Neural cell (in vitro differentiated cells): ENCODE data around the gene ECM1. TPM values are rescaled to one million over a fixed set of nuclear protein-coding genes. Genes with fewer than 3 reads are reported as not detected.

Experiments used
- H2AFZ ChIP-seq: fragments of 200-600, 300-800 bp; sonication (generic), shearing (Covaris generic); 2 replicates; pipeline ENCODE4 v1.6.0; 2014; ENCODE audit warnings: low read depth, mild to moderate bottlenecking, antibody characterized with exemption, low read length, moderate library complexity
- H3F3A ChIP-seq: fragments of 200-600 bp; shearing (Covaris generic); 2 replicates; pipeline ENCODE4 v1.6.1; 2016; ENCODE audit warnings: mild to moderate bottlenecking, moderate library complexity, mixed read lengths, antibody characterized with exemption, low read length; ENCODE audit not compliant: insufficient read depth, poor library complexity, severe bottlenecking
- H3K27ac ChIP-seq: fragments of 200-600, 300-800 bp; sonication (generic), shearing (Covaris generic); 2 replicates; pipeline ENCODE4 v1.5.1; 2014; ENCODE audit warnings: mild to moderate bottlenecking, low read length, moderate library complexity
- H3K27me3 ChIP-seq: fragments of 300-800, 200-600 bp; sonication (generic), shearing (Covaris generic); 2 replicates; pipeline ENCODE4 v1.6.0; 2014; ENCODE audit warnings: mild to moderate bottlenecking, low read depth, low read length, moderate library complexity; ENCODE audit not compliant: insufficient read depth
- H3K36me3 ChIP-seq: fragments of 300-800, 200-600 bp; sonication (generic), shearing (Covaris generic); 2 replicates; pipeline ENCODE4 v1.5.1; 2014; ENCODE audit warnings: mild to moderate bottlenecking, antibody characterized with exemption, low read length, moderate library complexity; ENCODE audit not compliant: insufficient read depth
- H3K4me2 ChIP-seq: fragments of 300-800, 200-600 bp; sonication (generic), shearing (Covaris generic); 2 replicates; pipeline ENCODE4 v1.6.0; 2014; ENCODE audit warnings: mild to moderate bottlenecking, low read length
- H3K4me3 ChIP-seq: fragments of 300-800, 200-600 bp; sonication (generic), shearing (Covaris generic); 2 replicates; pipeline ENCODE4 v1.5.1; 2014; ENCODE audit warnings: mild to moderate bottlenecking, low read length, moderate library complexity
- H3K79me2 ChIP-seq: fragments of 200-600 bp; shearing (Covaris generic); replicated peaks from 2 replicates; pipeline ENCODE4 v1.6.0; 2014; ENCODE audit warnings: mild to moderate bottlenecking, low read length, moderate library complexity; ENCODE audit not compliant: insufficient read depth
- H3K9ac ChIP-seq: fragments of 300-800, 200-600 bp; sonication (generic), shearing (Covaris generic); 2 replicates; pipeline ENCODE4 v1.6.1; 2016; ENCODE audit warnings: mild to moderate bottlenecking, low read length, mixed read lengths
- H3K9me2 ChIP-seq: fragments of 200-600 bp; shearing (Covaris generic); 2 replicates; pipeline ENCODE4 v1.6.1; 2016; ENCODE audit warnings: mild to moderate bottlenecking, low read length, mixed read lengths; ENCODE audit not compliant: insufficient read depth
- H3K9me3 ChIP-seq: fragments of 200-600, 300-800 bp; sonication (generic), shearing (Covaris generic); 2 replicates; pipeline ENCODE4 v1.6.1; 2016; ENCODE audit warnings: mild to moderate bottlenecking, mixed run types, low read length, moderate library complexity, mixed read lengths
- H4K20me1 ChIP-seq: fragments of 200-600 bp; shearing (Covaris generic); 2 replicates; pipeline ENCODE4 v1.6.1; 2016; ENCODE audit warnings: mild to moderate bottlenecking, mixed run types; ENCODE audit not compliant: insufficient read depth
- CTCF ChIP-seq: fragments of 450-650 bp; IDR thresholded peaks from 2 replicates; pipeline ENCODE4 v1.5.1; 2014; ENCODE audit warnings: antibody characterized with exemption, mild to moderate bottlenecking, moderate library complexity; ENCODE audit not compliant: poor library complexity, severe bottlenecking
- EP300 ChIP-seq: fragments of 450-650 bp; conservative IDR thresholded peaks from 2 replicates; pipeline ENCODE4 v1.6.1; 2014; ENCODE audit warnings: antibody characterized with exemption, mild to moderate bottlenecking, moderate library complexity; ENCODE audit not compliant: poor library complexity, severe bottlenecking
- EZH2 ChIP-seq: fragments of 200-600, 300-800 bp; shearing (Covaris generic), sonication (generic); IDR thresholded peaks from 2 replicates; pipeline ENCODE4 v1.6.1; 2014; ENCODE audit warnings: antibody characterized with exemption, low read length, borderline replicate concordance, mild to moderate bottlenecking; ENCODE audit not compliant: insufficient read depth, poor library complexity, severe bottlenecking
- MXI1 ChIP-seq: fragments of 450-650 bp; conservative IDR thresholded peaks from 2 replicates; pipeline ENCODE4 v1.6.1; 2014; ENCODE audit warnings: antibody characterized with exemption, mild to moderate bottlenecking; ENCODE audit not compliant: poor library complexity, severe bottlenecking
- POLR2AphosphoS5 ChIP-seq: IDR thresholded peaks from 2 replicates; pipeline ENCODE4 v1.6.1; 2012
- RAD21 ChIP-seq: fragments of 450-650 bp; conservative IDR thresholded peaks from 2 replicates; pipeline ENCODE4 v1.6.1; 2014; ENCODE audit warnings: antibody characterized with exemption, mild to moderate bottlenecking, moderate library complexity
- REST ChIP-seq: IDR thresholded peaks from 2 replicates; pipeline ENCODE4 v1.6.1; 2012; ENCODE audit warnings: borderline replicate concordance
- SMC3 ChIP-seq: fragments of 450-650 bp; conservative IDR thresholded peaks from 2 replicates; pipeline ENCODE4 v1.6.1; 2014; ENCODE audit warnings: antibody characterized with exemption, mild to moderate bottlenecking, moderate library complexity; ENCODE audit not compliant: poor library complexity
- TAF1 ChIP-seq: IDR thresholded peaks from 2 replicates; pipeline ENCODE4 v1.6.1; 2012; ENCODE audit warnings: low read depth
- polyA plus RNA-seq: library from polyadenylated mRNA; depleted of rRNA; stranded (reverse); fragments of >200 nt; gene quantifications from 2 replicates; pipeline ENCODE4 v1.2.3, GENCODE V29; 2014

ECM1 gene
- polyA plus RNA-seq, 1 donor from 2014 or later = 2.3 TPM

- Histone ChIP-seq H3K4me2 (no peak overlapping the region), H3K27me3 (peaks cover 9% of the 10 kb centered on the region), H3K4me3 (no peak overlapping the region), H3K36me3 (no peaks in the 10 kb centered on the region), H3K27ac (no peak overlapping the region), H3F3A (no peaks in the 10 kb centered on the region), H3K79me2 (no peaks in the 10 kb centered on the region), H2AFZ (no peak overlapping the region), H3K9ac (no peak overlapping the region), H4K20me1 (no peaks in the 10 kb centered on the region), H3K9me2 (no peaks in the 10 kb centered on the region), H3K9me3 (no peaks in the 10 kb centered on the region)
- no peak for TF ChIP-seq EP300
- no peak for TF ChIP-seq SMC3
- no peak for TF ChIP-seq MXI1
- no peak for TF ChIP-seq EZH2
- TF ChIP-seq POLR2AphosphoS5 = no peak
- TF ChIP-seq CTCF = no peak
- TF ChIP-seq TAF1 = no peak
- no peak for TF ChIP-seq REST
- TF ChIP-seq RAD21 = no peak
These were observed 45.6 kb downstream of the ECM1 start for GRCh38 chr1:150553392-150554085.

DNA sequence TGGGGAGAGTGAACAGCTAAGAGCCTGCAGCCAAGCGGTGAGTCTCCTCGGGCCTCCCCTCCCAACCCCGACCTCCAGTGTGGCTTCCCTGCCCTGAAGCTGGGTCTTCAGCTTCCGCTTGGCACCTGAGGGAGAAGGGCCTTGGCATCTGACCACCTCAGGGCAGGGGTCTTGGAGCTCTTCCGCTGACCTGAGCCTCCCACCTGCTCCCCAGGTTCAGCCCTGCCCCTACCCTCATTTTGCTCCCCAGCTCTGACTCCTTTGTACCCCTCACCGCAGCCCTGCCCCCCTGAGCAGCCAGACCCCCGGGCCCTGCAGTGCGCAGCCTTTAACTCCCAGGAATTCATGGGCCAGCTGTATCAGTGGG, 46.2 kb downstream of the ECM1 start:
- no peak overlapping the region for H3K4me2 ChIP-seq
- H3K27ac ChIP-seq = no peak overlapping the region
- H3K9ac ChIP-seq = no peak overlapping the region
- H3K36me3 ChIP-seq = no peaks in the 10 kb centered on the region
- no peaks in the 10 kb centered on the region for H3K79me2 ChIP-seq
- H3K27me3 ChIP-seq = peaks cover 4% of the 10 kb centered on the region
- TF ChIP-seq REST (no peak), POLR2AphosphoS5 (no peak), TAF1 (no peak), EZH2 (no peak), EP300 (no peak), MXI1 (no peak), CTCF (no peak), SMC3 (no peak), RAD21 (no peak)
- no peak overlapping the region for H2AFZ ChIP-seq
- no peaks in the 10 kb centered on the region for H3K9me3 ChIP-seq
- H4K20me1 ChIP-seq = no peaks in the 10 kb centered on the region
- H3F3A ChIP-seq = no peaks in the 10 kb centered on the region
- no peaks in the 10 kb centered on the region for H3K9me2 ChIP-seq
- H3K4me3 ChIP-seq = no peak overlapping the region
